Lung microvascular endothelial cell (primary cell): ENCODE measurements around the gene ERC2. TPM values are rescaled to one million over a fixed set of nuclear protein-coding genes. Genes with fewer than 3 reads are reported as not detected.

Experiments used
- DNase-seq, 2 donors: peaks; one replicate each; pipeline versions ENCODE4 v3.0.0 to v3.0.0-alpha.2; 2010; ENCODE audit warnings: low read depth in 2 of 2
- total RNA-seq: library from RNA; depleted of rRNA; stranded (reverse); fragments of >200 nt; gene quantifications from 2 replicates; pipeline ENCODE4 v1.2.1, GENCODE V29; 2014

The ERC2 gene
- total RNA-seq, 1 donor from 2014 or later = 2.2 TPM

- no peak for DNase-seq
Measured at GRCh38 chr3:55537129-55537528, 931.1 kb downstream of the ERC2 start.

- peak in 1 of 2 donors; percentile 5 for DNase-seq
Measured at GRCh38 chr3:55534876-55535275, 933.4 kb downstream of the ERC2 start.

GRCh38 chr3:55532806-55533205, 935.5 kb downstream of the ERC2 start:
- no peak for DNase-seq

GRCh38 chr3:55531321-55531720, 936.9 kb downstream of the ERC2 start:
- no peak for DNase-seq

GRCh38 chr3:55527361-55527760, 940.9 kb downstream of the ERC2 start:
- DNase-seq = no peak

- no peak for DNase-seq
Measured at GRCh38 chr3:55526332-55527030, 941.8 kb downstream of the ERC2 start.

- no peak for DNase-seq
Measured at GRCh38 chr3:55525436-55525835, 942.8 kb downstream of the ERC2 start.

- peak in 1 of 2 donors; percentile 41 for DNase-seq
Measured at GRCh38 chr3:55524565-55525244, 943.6 kb downstream of the ERC2 start.

GRCh38 chr3:55523471-55523870, 944.8 kb downstream of the ERC2 start:
- DNase-seq = no peak

GRCh38 chr3:55521738-55522421, 946.4 kb downstream of the ERC2 start:
- DNase-seq = no peak

GRCh38 chr3:55521064-55521737, 947.1 kb downstream of the ERC2 start:
- no peak for DNase-seq

- no peak for DNase-seq
Measured at GRCh38 chr3:55519019-55519418, 949.2 kb downstream of the ERC2 start.

GRCh38 chr3:55518451-55518850, 949.8 kb downstream of the ERC2 start:
- no peak for DNase-seq

- DNase-seq = no peak
Measured at GRCh38 chr3:55516392-55517030, 951.8 kb downstream of the ERC2 start.

GRCh38 chr3:55515550-55516246, 952.6 kb downstream of the ERC2 start:
- no peak for DNase-seq

- no peak for DNase-seq
Measured at GRCh38 chr3:55514962-55515361, 953.3 kb downstream of the ERC2 start.

GRCh38 chr3:55512571-55513343, 955.5 kb downstream of the ERC2 start:
- no peak for DNase-seq

GRCh38 chr3:55511895-55512570, 956.2 kb downstream of the ERC2 start:
- DNase-seq = no peak

GRCh38 chr3:55508335-55508734, 959.9 kb downstream of the ERC2 start:
- DNase-seq = no peak

GRCh38 chr3:55507808-55508207, 960.5 kb downstream of the ERC2 start:
- no peak for DNase-seq
